Measurements from ENCODE around the gene DLG1. TPM values are rescaled to one million over a fixed set of nuclear protein-coding genes. Genes with fewer than 3 reads are reported as not detected.

The DLG1 gene
- total RNA-seq, 4 donors from 2014 or later = 71.4 to 96.7 (median 88.5) TPM

DNA sequence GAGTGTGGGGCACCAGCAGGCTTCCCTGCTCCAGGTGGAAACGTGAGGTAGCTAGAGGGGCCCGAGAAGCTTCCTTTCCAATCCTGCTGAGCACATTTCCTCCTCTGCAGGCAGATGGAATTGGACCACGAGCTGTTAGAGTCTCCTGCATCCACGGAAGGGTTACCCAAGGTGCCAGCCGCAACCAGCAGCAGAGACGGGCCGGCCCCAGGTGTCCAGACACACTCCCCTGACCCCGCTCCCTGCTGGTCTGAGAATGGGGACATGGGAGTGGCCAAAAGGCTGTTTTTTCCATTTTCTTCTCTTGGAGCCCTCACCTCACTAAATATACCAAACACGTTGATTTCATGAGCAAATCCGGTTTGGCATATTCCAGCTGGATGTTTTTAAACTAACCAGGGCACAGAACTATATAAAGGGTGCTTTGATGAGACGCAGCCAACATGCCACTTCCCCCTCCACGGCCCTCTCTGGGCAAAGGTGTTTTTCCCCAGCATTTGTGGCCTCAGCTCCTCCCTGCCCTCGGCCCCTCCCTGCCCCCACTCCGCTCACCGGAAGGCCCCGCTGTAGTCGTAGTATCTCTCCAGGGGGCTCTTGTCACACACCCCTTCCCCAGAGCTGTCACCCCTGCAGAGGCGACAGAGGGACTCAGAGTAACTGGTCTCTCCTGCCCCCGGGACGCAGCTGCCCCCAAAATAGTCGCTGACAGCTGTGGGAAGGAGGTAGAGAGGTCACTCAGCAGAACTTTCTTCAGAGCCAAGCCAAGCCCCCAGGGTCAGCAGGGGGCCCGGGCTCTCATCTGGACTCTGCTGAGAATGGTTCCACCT lies 275.8 kb downstream of the DLG1 start:
- 43 to 50% methylated on average over 21 to 22 of the region's 22 CpGs for WGBS, 2 donors
- TF ChIP-seq POLR2A (IDR thresholded peaks at IDR 0.05) = no peak
- TF ChIP-seq, protein P1, sequence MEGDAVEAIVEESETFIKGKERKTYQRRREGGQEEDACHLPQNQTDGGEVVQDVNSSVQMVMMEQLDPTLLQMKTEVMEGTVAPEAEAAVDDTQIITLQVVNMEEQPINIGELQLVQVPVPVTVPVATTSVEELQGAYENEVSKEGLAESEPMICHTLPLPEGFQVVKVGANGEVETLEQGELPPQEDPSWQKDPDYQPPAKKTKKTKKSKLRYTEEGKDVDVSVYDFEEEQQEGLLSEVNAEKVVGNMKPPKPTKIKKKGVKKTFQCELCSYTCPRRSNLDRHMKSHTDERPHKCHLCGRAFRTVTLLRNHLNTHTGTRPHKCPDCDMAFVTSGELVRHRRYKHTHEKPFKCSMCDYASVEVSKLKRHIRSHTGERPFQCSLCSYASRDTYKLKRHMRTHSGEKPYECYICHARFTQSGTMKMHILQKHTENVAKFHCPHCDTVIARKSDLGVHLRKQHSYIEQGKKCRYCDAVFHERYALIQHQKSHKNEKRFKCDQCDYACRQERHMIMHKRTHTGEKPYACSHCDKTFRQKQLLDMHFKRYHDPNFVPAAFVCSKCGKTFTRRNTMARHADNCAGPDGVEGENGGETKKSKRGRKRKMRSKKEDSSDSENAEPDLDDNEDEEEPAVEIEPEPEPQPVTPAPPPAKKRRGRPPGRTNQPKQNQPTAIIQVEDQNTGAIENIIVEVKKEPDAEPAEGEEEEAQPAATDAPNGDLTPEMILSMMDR (IDR thresholded peaks at IDR 0.05) = no peak
- peak in 1 of 2 donors; percentile 76 for DNase-seq (ENCODE audit: low spot score in 2 of 2)
- H3K4me3 ChIP-seq (ENCODE audit: low read depth, poor library complexity, severe bottlenecking) = no peak overlapping the region
- intact Hi-C loops (cut with DNase I; ENCODE audit: low total_unique reads) = no loop called here

DNA sequence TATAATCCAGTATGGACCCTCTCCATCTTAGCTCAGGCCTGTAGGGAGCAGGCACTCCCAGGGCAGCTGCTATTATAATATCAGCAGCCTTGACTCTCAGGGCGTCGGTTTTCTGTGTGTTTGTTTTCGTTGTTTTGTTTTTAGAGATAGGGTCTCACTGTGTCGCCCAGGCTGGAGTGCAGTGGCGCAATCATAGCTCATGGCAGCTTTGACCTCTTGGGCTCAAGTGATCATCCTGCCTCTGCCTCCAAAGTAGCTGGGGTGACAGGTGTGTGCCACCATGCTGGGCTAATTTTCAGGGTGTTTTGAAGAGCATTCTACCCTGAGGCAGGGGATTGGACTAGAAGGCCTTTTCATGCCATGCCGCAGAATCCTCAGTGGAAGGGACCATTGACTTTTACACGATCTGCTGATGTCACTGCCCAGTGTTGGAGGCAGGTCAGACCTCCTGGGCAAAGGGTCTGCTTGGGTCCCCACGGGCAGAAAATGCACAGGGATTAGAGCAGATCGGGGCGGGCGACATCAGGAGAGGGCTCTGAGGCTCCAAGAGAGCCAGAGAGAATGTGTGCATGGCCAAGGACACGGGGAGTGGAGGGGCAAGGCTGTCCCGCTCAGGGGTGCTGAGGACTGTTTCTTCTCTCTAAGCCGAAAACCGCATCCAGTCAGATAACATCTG lies 276.5 kb downstream of the DLG1 start:
- WGBS, 2 donors = 82 to 91% methylated on average over 15 of the region's 15 CpGs
- H3K4me3 ChIP-seq (ENCODE audit: low read depth, poor library complexity, severe bottlenecking) = no peak overlapping the region
- intact Hi-C loops (cut with DNase I; ENCODE audit: low total_unique reads) = no loop called here
- DNase-seq (ENCODE audit: low spot score in 2 of 2) = peak in 1 of 2 donors; percentile 80
- TF ChIP-seq, protein P1 (IDR thresholded peaks at IDR 0.05) = no peak
- TF ChIP-seq POLR2A (IDR thresholded peaks at IDR 0.05) = no peak

DNA sequence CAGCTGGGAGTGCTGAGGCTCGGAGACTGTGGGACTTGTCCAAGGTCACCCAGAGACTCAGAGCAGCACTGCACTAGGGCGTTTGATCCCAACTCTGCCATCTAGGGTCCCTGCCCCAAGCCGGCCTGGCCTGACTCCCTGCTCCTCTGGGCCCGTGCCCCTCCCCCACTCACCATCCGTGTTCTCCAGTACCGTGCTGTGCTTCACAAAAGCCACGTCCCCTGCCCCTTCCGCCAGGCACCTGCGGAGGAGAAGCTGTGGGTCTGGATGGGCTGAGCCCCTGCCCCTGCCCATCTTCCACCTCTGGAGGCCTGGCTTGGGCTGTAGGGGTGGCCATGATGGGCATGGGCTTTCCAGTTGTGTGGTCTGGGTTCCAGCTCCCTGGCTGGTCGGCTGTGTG lies 277.2 kb downstream of the DLG1 start:
- TF ChIP-seq, protein P1 (IDR thresholded peaks at IDR 0.05) = no peak
- no peak for TF ChIP-seq POLR2A (IDR thresholded peaks at IDR 0.05)
- DNase-seq (ENCODE audit: low spot score in 2 of 2) = peak in 1 of 2 donors; percentile 83
- no peak overlapping the region for H3K4me3 ChIP-seq (ENCODE audit: low read depth, poor library complexity, severe bottlenecking)
- intact Hi-C loops (cut with DNase I; ENCODE audit: low total_unique reads) = no loop called here
- 74 to 85% methylated on average over 9 to 10 of the region's 10 CpGs for WGBS, 2 donors

DNA sequence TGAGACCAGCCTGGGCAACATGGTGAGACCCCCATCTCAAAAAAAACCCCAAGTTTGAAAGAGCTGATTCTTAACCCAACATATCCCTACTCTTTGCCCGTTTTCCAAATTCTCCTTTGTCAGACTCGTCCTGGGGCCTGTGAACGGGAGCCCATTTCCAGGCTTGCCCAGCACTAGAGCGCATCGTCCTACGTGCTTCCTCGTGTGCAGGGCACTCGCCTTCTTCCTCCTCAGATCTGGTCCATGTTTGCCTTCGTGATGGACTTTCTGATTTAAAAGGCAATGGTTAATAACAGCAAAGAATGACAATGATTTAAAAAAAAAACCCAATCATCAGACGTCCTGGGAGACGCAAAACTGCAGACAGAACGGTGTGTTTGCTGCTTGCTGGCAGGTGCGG lies 278.9 kb downstream of the DLG1 start:
- intact Hi-C loops (cut with DNase I; ENCODE audit: low total_unique reads) = no loop called here
- DNase-seq (ENCODE audit: low spot score in 2 of 2) = peak in 1 of 2 donors; percentile 23
- H3K4me3 ChIP-seq (ENCODE audit: low read depth, poor library complexity, severe bottlenecking) = no peak overlapping the region
- 82 to 84% methylated on average over 13 of the region's 13 CpGs for WGBS, 2 donors
- TF ChIP-seq, protein P1 (IDR thresholded peaks at IDR 0.05) = no peak
- no peak for TF ChIP-seq POLR2A (IDR thresholded peaks at IDR 0.05)

DNA sequence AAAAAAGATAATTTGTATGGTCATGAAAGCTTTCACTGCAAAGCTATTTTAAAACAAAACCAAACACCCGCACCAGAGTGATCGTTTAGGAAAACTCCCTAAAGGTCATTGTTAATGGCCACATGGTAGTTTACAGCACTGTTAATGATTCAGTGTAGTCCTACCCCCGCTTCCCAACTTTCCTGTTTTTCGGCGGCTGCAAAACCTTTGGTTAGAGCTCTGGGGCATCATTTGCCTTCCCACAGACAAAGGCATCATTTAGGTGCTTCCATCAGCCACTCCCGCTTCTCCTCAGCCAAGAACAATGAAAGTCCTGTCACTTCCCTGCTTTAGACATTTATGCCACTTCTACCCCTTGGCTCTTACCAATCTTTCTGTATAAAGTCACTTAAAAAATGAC lies 279.4 kb downstream of the DLG1 start:
- intact Hi-C loops (cut with DNase I; ENCODE audit: low total_unique reads) = no loop called here
- H3K4me3 ChIP-seq (ENCODE audit: low read depth, poor library complexity, severe bottlenecking) = no peak overlapping the region
- 46 to 47% methylated on average over 6 of the region's 6 CpGs for WGBS, 2 donors
- DNase-seq (ENCODE audit: low spot score in 2 of 2) = no peak
- TF ChIP-seq, protein P1 (IDR thresholded peaks at IDR 0.05) = no peak
- no peak for TF ChIP-seq POLR2A (IDR thresholded peaks at IDR 0.05)
